ENCODE measurements around the gene PCDHGA1.
"Not testable (repeated sequence)": the region's sequence is repeated elsewhere in the genome, so short reads cannot be mapped to it uniquely, and the experiment has no call there.

PCDHGA1 gene

DNA sequence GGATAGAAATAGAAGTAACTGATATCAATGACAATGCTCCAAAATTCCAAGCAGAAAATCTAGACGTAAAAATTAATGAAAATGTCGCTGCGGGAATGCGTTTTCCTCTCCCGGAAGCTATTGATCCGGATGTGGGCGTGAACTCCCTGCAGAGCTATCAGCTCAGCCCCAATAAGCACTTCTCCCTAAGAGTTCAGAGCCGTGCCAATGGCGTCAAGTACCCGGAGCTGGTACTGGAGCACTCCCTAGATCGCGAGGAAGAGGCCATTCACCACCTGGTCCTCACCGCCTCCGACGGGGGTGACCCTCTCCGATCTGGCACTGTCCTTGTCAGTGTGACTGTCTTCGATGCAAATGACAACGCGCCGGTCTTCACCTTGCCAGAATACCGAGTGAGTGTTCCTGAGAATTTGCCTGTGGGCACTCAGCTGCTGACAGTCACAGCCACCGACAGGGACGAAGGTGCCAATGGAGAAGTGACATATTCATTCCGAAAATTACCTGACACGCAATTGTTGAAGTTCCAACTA lies 83.3 kb downstream of the PCDHGA1 start:
- DNase-seq, result no peak

DNA sequence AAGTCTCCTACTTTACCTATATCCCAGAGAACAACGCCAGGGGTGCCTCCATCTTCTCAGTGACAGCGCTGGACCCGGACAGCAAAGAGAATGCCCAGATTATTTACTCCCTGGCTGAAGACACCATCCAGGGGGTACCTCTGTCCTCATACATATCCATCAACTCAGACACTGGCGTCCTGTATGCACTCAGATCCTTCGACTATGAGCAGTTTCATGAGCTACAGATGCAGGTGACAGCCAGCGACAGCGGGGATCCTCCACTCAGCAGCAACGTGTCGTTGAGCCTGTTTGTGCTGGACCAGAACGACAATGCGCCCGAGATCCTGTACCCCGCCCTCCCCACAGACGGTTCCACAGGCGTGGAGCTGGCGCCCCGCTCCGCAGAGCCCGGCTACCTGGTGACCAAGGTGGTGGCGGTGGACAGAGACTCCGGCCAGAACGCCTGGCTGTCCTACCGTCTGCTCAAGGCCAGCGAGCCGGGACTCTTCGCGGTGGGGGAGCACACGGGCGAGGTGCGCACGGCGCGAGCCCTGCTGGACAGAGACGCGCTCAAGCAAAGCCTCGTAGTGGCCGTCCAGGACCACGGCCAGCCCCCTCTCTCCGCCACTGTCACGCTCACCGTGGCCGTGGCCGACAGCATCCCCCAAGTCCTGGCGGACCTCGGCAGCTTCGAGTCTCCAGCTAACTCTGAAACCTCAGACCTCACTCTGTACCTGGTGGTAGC lies 84.4 kb downstream of the PCDHGA1 start:
- not testable (repeated sequence) for DNase-seq

DNA sequence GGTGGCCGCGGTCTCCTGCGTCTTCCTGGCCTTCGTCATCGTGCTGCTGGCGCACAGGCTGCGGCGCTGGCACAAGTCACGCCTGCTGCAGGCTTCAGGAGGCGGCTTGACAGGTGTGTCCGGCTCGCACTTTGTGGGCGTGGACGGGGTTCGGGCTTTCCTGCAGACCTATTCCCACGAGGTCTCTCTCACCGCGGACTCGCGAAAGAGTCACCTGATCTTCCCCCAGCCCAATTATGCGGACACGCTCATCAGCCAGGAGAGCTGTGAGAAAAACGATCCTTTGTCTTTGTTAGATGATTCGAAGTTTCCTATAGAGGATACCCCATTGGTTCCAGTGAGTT lies 84.9 kb downstream of the PCDHGA1 start:
- not testable (repeated sequence) for DNase-seq

DNA sequence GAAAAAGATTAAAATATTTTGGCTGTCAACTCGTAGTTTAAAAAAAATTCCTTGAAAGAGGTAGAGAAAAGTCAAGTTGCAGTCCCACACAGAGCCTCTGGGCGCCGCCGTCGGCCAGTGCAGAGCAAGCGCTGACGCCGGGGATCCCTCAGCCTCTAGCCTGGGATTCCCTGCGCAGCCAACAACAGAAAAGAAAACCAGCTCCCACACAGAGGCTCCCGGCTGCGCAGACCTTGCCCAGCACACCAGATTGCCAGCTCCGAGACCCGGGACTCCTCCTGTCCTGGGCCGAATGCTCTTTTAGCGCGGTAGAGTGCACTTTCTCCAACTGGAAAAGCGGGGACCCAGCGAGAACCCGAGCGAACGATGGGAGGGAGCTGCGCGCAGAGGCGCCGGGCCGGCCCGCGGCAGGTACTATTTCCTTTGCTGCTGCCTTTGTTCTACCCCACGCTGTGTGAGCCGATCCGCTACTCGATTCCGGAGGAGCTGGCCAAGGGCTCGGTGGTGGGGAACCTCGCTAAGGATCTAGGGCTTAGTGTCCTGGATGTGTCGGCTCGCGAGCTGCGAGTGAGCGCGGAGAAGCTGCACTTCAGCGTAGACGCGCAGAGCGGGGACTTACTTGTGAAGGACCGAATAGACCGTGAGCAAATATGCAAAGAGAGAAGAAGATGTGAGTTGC lies 87.3 kb downstream of the PCDHGA1 start, which contains the start of gene PCDHGB7:
Gene PCDHGB7, plus strand, starts transcription at position 184 of the 679 bp plus-strand sequence. Its CDS starts 183 bp downstream, at position 367.
- peak; percentile 78 for DNase-seq

DNA sequence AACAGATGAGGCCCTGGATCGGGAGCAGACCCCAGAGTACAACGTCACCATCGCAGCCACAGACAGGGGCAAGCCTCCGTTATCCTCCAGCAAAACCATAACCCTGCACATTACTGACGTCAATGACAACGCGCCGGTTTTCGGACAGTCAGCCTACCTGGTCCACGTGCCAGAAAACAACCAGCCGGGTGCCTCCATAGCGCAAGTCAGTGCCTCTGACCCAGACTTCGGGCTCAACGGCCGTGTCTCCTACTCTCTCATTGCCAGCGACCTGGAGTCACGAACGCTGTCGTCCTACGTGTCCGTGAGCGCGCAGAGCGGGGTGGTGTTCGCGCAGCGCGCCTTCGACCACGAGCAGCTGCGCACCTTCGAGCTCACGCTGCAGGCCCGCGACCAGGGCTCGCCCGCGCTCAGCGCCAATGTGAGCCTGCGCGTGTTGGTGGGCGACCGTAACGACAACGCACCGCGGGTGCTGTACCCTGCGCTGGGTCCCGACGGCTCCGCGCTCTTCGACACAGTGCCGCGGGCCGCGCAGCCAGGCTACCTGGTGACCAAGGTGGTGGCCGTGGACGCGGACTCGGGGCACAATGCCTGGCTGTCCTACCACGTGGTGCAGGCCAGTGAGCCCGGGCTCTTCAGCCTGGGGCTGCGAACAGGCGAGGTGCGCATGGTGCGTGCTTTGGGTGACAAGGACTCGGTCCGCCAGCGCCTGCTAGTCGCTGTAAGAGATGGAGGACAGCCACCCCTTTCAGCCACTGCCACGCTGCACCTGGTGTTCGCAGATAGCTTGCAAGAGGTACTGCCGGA lies 89.0 kb downstream of the PCDHGA1 start:
- no peak for DNase-seq

DNA sequence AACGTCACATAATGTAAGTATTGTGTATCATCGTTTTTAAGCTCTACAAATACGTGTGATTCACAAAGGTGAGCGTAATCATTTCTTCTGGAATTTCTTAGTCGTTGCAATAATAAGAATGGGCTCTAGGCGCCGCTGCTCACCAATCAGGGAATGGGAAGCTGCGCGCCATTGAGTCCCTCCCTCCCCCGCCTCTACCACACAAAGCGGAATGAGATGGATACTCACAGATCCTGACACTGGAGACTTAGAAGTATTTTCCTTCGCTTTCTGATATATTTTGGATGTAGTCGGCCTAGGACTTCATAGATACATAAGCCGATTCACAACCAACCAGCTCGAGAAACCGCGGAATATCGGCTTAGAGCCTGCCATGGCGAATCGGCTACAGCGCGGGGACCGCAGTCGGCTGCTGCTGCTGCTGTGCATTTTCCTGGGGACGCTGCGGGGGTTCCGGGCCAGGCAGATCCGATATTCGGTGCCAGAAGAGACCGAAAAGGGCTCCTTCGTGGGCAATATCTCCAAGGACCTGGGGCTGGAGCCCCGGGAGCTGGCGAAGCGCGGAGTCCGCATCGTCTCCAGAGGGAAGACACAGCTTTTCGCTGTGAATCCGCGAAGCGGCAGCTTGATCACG lies 90.7 kb downstream of the PCDHGA1 start, which contains the start of gene PCDHGA11:
Gene PCDHGA11, plus strand, starts transcription at position 197 of the 634 bp plus-strand sequence. Its CDS starts 177 bp downstream, at position 374.
- peak; percentile 75 for DNase-seq

DNA sequence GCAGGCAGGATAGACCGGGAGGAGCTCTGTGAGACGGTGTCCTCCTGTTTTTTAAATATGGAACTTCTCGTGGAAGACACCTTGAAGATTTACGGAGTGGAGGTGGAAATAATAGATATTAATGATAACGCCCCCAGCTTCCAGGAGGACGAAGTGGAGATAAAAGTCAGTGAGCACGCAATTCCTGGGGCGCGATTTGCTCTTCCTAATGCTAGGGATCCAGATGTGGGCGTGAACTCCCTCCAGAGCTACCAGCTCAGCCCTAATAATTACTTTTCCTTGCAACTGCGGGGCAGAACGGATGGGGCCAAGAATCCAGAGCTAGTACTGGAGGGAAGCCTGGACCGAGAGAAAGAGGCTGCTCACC lies 91.2 kb downstream of the PCDHGA1 start:
- no peak for DNase-seq

DNA sequence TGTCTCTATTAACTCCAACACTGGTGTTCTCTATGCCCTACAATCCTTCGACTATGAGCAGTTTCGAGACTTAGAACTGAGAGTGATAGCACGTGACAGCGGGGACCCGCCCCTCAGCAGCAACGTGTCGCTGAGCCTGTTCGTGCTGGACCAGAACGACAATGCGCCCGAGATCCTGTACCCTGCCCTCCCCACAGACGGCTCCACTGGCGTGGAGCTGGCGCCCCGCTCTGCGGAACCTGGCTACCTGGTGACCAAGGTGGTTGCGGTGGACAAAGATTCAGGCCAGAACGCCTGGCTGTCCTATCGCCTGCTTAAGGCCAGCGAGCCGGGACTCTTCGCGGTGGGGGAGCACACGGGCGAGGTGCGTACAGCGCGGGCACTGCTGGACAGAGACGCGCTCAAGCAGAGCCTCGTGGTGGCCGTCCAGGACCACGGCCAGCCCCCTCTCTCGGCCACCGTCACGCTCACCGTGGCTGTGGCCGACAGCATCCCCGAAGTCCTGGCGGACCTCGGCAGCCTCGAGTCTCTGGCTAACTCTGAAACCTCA lies 92.5 kb downstream of the PCDHGA1 start:
- no peak for DNase-seq

DNA sequence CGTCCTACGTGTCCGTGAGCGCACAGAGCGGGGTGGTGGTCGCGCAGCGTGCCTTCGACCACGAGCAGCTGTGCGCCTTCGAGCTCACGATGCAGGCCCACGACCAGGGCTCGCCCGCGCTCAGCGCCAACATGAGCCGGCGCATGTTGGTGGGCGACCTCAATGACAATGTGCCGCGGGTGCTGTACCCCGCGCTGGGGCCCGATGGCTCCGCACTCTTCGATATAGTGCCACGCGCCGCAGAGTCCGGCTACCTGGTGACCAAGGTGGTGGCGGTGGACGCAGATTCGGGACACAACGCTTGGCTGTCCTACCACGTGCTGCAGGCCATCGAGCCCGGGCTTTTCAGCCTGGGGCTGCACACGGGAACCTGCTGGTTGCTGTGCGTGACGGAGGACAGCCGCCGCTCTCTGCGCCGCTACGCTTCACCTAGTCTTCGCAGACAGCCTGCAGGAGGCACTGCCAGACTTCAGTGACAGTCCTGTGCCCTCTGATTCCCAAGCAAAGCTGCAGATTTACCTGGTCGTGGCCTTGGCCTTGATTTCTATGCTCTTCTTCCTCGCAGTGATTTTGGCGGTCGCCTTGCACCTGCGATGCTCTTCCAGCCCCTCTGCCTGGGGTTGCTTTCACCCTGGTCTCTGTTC lies 97.6 kb downstream of the PCDHGA1 start:
- DNase-seq, result no peak

DNA sequence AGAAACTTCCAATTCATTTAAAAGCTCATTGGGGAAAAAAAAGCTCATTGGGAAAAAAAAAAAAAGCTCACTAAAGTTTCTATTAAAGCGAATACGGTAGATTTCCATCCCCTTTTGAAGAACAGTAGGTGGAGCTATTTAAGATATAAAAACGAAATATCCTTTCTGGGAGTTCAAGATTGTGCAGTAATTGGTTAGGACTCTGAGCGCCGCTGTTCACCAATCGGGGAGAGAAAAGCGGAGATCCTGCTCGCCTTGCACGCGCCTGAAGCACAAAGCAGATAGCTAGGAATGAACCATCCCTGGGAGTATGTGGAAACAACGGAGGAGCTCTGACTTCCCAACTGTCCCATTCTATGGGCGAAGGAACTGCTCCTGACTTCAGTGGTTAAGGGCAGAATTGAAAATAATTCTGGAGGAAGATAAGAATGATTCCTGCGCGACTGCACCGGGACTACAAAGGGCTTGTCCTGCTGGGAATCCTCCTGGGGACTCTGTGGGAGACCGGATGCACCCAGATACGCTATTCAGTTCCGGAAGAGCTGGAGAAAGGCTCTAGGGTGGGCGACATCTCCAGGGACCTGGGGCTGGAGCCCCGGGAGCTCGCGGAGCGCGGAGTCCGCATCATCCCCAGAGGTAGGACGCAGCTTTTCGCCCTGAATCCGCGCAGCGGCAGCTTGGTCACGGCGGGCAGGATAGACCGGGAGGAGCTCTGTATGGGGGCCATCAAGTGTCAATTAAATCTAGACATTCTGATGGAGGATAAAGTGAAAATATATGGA lies 100.2 kb downstream of the PCDHGA1 start, which contains the start of gene PCDHGA12:
Gene PCDHGA12, plus strand, starts transcription at position 176 of the 782 bp plus-strand sequence. Its CDS starts 253 bp downstream, at position 429.
- DNase-seq, result peak; percentile 61

DNA sequence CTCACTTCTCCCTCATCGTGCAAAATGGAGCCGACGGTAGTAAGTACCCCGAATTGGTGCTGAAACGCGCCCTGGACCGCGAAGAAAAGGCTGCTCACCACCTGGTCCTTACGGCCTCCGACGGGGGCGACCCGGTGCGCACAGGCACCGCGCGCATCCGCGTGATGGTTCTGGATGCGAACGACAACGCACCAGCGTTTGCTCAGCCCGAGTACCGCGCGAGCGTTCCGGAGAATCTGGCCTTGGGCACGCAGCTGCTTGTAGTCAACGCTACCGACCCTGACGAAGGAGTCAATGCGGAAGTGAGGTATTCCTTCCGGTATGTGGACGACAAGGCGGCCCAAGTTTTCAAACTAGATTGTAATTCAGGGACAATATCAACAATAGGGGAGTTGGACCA lies 101.0 kb downstream of the PCDHGA1 start:
- DNase-seq, result no peak

DNA sequence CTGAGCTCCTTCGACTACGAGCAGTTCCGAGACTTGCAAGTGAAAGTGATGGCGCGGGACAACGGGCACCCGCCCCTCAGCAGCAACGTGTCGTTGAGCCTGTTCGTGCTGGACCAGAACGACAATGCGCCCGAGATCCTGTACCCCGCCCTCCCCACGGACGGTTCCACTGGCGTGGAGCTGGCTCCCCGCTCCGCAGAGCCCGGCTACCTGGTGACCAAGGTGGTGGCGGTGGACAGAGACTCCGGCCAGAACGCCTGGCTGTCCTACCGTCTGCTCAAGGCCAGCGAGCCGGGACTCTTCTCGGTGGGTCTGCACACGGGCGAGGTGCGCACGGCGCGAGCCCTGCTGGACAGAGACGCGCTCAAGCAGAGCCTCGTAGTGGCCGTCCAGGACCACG lies 102.0 kb downstream of the PCDHGA1 start:
- DNase-seq, result not testable (repeated sequence)

DNA sequence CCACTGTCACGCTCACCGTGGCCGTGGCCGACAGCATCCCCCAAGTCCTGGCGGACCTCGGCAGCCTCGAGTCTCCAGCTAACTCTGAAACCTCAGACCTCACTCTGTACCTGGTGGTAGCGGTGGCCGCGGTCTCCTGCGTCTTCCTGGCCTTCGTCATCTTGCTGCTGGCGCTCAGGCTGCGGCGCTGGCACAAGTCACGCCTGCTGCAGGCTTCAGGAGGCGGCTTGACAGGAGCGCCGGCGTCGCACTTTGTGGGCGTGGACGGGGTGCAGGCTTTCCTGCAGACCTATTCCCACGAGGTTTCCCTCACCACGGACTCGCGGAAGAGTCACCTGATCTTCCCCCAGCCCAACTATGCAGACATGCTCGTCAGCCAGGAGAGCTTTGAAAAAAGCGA lies 102.4 kb downstream of the PCDHGA1 start:
- DNase-seq, result not testable (repeated sequence)

DNA sequence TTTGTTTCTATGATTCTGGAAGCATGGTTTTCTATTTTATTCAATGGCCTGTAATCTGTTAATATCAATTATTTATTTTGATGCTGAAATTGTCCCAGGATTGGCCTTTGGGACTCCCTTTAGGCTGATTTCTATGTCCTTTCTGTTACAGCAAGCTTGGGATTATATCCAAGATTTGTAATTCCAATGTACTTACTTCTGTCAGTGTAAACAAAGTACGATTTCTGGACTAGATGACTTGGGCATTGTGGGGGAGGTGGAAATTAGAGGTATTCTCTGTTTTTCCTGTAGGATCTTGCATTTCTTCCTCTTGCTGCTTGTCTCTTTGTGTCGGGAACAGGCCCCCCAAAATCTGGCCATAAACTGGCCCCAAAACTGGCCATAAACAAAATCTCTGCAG lies 103.7 kb downstream of the PCDHGA1 start:
- no peak for DNase-seq

DNA sequence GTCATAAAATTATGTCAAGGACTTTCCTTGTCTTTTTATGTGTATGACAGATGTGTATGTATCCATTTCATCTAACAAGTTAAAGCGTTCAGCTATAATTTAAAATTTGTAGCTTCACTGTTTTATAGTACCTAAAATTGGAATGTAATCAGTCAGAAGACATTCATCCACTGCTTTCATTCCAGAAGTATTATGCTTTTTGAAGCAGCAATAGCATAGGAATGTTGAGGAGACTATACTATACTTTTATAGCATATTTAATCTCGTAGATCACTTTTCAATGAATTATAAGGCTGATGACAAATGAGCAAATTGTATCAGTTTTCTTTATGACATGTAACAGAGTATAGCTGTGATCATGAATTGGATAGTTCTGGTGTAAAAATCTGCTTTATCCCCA lies 106.9 kb downstream of the PCDHGA1 start:
- no peak for DNase-seq

DNA sequence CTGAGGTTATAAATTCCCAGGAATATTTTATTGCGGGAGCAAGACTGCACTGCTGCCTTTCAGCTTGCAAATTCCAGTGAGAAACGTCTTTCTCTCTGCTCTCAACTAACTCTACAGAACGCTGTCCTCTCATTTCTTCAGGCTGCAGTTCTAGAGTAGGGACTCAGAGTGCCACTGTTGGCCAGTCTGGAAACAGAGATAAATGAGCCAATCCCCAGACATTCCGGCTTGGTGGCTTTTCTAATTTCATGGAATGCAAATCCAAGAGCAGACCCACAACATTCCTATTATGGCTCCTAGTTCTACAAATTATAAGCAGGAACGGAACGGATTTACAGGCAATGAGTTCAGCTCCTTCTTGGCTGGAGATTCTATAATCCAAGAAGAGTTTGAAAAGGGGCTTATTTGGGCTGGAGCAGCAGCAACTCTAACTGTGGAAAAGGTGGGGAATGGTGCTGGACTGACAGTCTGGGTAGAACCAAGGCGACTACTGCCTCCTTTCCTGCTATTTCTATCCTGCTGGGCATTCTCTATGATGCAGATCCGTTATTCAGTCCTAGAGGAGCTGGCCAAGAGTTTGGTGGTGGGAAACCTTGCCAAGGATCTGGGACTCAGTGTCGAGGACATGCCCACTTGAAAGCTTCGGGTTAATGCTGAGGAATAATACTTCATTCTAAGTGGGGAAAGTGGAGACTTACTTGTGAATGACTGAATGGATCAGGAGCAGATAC lies 109.3 kb downstream of the PCDHGA1 start:
- no peak for DNase-seq

DNA sequence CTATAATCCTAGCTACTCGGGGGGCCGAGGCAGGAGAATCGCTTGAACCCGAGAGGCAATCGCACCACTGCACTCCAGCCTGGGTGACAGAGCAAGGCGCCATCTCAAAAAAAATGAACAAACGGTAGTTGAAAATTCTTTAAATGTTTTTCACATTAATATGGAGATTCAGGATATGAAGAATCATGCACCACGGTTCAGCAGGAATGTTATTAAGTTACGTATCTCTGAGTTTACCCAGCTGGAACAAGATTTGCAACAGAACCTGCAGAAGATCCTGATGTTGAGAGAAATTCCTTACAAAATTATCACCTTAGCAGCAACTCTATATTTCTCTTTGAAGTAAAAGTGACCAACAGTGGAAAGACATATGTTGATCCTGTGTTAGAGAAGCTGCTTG lies 110.0 kb downstream of the PCDHGA1 start:
- DNase-seq, result no peak

DNA sequence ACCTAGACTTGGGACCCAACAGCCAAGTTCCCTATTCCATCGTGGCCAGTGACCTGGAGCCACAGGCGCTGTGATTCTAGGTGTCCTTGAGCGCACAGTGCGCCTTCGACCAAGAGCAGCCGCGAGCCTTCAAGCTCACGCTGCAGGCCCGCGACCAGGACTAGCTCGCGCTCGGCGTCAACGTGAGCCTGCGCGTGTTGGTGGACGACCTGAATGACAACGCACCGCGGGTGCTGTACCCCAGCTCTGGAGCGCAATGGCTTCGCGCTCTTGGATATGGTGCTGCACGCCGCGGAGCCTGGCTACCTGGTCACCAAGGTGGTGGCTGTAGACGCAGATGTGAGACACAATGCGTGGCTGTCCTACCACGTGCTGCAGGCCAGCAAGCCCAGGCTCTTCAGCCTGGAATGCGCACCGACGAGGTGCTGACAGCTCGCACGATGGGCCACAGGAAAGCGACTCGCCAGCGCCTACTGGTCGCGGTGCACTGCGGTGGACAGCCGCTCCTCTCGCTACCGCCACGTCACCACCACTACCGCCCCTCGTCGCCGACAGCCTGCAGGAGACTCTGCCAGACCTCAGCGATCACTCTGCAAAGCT lies 111.4 kb downstream of the PCDHGA1 start:
- no peak for DNase-seq

DNA sequence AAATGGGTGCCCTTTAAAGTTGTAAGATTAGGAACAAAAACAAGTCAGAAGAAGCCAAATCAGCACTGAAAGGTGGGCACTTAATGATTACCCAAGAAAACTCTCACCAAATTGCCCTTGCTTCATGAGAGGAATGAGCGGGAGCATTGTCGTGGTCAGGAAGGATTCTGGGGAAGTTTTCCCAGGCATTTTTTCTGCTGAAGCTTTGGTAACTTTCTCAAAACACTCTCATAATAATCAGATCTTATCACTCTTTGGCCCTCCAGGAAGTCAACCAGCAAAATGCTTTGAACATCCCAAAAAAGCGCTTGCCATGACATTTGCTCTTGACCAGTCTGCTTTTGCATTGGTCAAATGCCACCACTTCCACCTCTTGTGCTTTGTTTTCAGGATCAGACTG lies 135.0 kb downstream of the PCDHGA1 start:
- DNase-seq, result no peak

DNA sequence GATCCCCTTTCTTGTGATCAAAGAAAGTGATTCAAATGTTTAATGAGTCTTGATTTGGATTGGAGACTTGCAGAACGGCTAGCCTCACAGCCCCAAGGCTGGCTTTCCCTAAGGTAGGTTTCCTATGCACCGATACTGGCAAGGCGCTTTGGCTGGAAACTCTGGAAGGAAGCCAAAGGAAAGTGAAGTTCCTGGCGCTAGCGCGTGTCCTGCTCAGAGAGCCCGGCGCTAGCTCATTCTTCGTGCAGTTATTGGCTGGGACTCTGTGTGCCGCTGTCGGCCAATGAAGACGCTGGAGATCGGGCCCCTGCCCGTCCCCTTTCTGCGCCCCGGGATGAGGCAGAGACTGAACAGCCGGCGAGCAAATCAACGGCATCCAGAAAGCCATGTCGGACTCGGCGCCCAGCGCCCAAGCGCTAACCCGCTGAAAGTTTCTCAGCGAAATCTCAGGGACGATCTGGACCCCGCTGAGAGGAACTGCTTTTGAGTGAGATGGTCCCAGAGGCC lies 145.4 kb downstream of the PCDHGA1 start, which contains the start of gene PCDHGC3:
Gene PCDHGC3, plus strand, starts transcription at position 342 of the 507 bp plus-strand sequence. Its CDS starts 151 bp downstream, at position 493.
- peak; percentile 75 for DNase-seq
